Effector memory CD4-positive, alpha-beta T cell (primary cell): ENCODE results near the gene ARHGEF11.

Source experiments
- DNase-seq, 3 donors: peaks; one replicate each; pipeline ENCODE4 v3.0.0-alpha.2; 2020
- H3K27ac ChIP-seq: 2 replicates; pipeline ENCODE4 v1.7.0; 2013; ENCODE audit warnings: mild to moderate bottlenecking, low read length, moderate library complexity; ENCODE audit not compliant: insufficient read depth, poor library complexity, severe bottlenecking
- H3K27me3 ChIP-seq: replicated peaks from 2 replicates; pipeline ENCODE4 v1.7.0; 2013; ENCODE audit warnings: mild to moderate bottlenecking, low read length; ENCODE audit not compliant: insufficient read depth, control insufficient read depth, poor library complexity, severe bottlenecking
- H3K36me3 ChIP-seq: 2 replicates; pipeline ENCODE4 v1.7.0; 2013; ENCODE audit warnings: mild to moderate bottlenecking, low read length, moderate library complexity; ENCODE audit not compliant: control insufficient read depth, insufficient read depth
- H3K4me1 ChIP-seq: 2 replicates; pipeline ENCODE4 v1.7.0; 2013; ENCODE audit warnings: low read length, mild to moderate bottlenecking; ENCODE audit not compliant: control insufficient read depth, insufficient read depth, poor library complexity, severe bottlenecking
- H3K4me3 ChIP-seq: 2 replicates; pipeline ENCODE4 v1.7.0; 2013; ENCODE audit warnings: low read length, low read depth, mild to moderate bottlenecking; ENCODE audit not compliant: insufficient read depth, poor library complexity, severe bottlenecking
- H3K9me3 ChIP-seq: 2 replicates; pipeline ENCODE4 v1.7.0; 2013; ENCODE audit warnings: mild to moderate bottlenecking, low read length, moderate library complexity; ENCODE audit not compliant: control insufficient read depth

The ARHGEF11 gene

GRCh38 chr1:156961709-156962108, 83.8 kb downstream of the ARHGEF11 start:
- Histone ChIP-seq H3K9me3 (no peaks in the 10 kb centered on the region), H3K4me1 (peaks cover 18% of the 10 kb centered on the region), H3K27ac (no peak overlapping the region), H3K4me3 (no peak overlapping the region), H3K36me3 (peaks cover 22% of the 10 kb centered on the region), H3K27me3 (no peaks in the 10 kb centered on the region)
- peak in 1 of 3 donors; percentile 17 for DNase-seq

GRCh38 chr1:156959925-156960324, 85.6 kb downstream of the ARHGEF11 start:
- peaks cover 18% of the 10 kb centered on the region for H3K4me1 ChIP-seq
- H3K4me3 ChIP-seq: no peak overlapping the region
- H3K36me3 ChIP-seq: peaks cover 39% of the 10 kb centered on the region
- no peaks in the 10 kb centered on the region for H3K27me3 ChIP-seq
- H3K9me3 ChIP-seq: no peaks in the 10 kb centered on the region
- DNase-seq: no peak
- H3K27ac ChIP-seq: no peak overlapping the region

DNA sequence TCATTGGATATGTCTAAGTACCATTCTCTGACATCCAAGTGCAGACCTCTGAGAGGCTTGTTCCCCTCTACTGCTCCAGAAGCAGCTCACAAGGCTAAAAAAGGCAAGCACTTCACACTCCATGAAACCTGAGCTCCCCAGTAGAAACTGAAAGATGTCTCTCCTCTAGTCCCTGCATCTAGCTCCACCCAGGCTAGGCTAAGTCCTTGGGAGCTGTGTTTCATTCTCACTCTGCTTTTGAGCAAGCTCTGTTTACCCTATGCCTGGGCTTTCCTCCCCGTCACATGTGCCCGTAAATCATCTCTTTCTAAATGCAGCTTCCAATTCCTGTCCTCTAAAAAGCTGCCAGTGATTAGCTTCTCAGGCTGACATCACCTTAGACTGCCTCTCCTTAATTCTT, 86.1 kb downstream of the ARHGEF11 start:
- H3K36me3 ChIP-seq: peaks cover 40% of the 10 kb centered on the region
- H3K9me3 ChIP-seq: no peaks in the 10 kb centered on the region
- no peak overlapping the region for H3K4me3 ChIP-seq
- H3K27ac ChIP-seq: no peak overlapping the region
- H3K4me1 ChIP-seq: peaks cover 15% of the 10 kb centered on the region
- no peaks in the 10 kb centered on the region for H3K27me3 ChIP-seq
- DNase-seq: no peak

DNA sequence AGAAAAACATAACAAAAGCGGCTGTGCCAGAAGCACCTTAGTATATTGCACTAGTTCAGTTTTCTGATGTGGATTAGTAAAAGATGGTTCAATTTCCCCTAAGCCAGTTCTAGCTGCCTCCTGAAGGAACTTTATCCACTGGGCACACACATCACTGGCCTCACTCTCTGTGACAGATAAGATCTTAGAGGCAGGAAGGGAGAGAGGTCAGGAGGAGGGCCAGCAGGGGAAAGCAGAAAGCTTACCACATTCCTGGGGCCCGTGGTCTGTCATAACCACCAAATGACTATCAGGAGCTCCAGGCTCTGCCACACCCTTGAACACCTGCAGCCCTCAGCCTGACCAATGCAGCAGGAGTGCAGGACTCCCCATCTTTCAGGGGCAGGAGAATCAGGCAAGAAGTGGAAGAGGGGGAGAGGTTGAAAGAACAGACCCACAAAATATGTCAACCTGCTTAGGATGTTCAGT, 87.3 kb downstream of the ARHGEF11 start:
- no peaks in the 10 kb centered on the region for H3K27me3 ChIP-seq
- DNase-seq: no peak

GRCh38 chr1:156957634-156958033, 87.9 kb downstream of the ARHGEF11 start:
- H3K36me3 ChIP-seq: peaks cover 40% of the 10 kb centered on the region
- no peaks in the 10 kb centered on the region for H3K27me3 ChIP-seq
- DNase-seq: no peak
- no peaks in the 10 kb centered on the region for H3K4me1 ChIP-seq
- H3K27ac ChIP-seq: no peak overlapping the region
- H3K9me3 ChIP-seq: no peaks in the 10 kb centered on the region
- H3K4me3 ChIP-seq: no peak overlapping the region

More for the DNA sequence above, 87.3 kb downstream of the ARHGEF11 start:
- Histone ChIP-seq H3K4me3 (no peak overlapping the region), H3K36me3 (peaks cover 40% of the 10 kb centered on the region), H3K4me1 (peaks cover 6% of the 10 kb centered on the region), H3K27ac (no peak overlapping the region), H3K9me3 (no peaks in the 10 kb centered on the region)

DNA sequence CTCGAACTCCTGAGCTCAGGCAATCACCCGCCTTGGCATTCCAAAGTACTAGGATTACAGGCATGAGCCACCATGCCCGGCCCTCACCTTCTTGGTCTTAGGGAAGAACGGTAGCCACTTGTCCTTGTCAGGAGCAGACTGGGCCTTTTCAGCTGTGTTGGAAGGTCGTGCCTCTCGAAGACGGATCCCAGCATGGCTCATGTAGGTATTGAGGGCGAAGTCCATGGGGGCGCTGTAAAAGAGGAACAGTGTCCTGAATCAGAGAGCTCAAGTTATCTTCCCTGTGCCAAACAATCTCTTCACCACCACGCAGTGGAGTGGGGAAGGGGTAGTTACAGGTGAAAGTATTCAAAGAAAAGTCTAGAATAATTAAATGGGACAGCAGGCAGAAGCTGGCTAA, 89.2 kb downstream of the ARHGEF11 start:
- H3K27ac ChIP-seq: no peak overlapping the region
- peaks cover 47% of the 10 kb centered on the region for H3K36me3 ChIP-seq
- no peak for DNase-seq
- no peaks in the 10 kb centered on the region for H3K9me3 ChIP-seq
- no peak overlapping the region for H3K4me3 ChIP-seq
- H3K27me3 ChIP-seq: no peaks in the 10 kb centered on the region
- H3K4me1 ChIP-seq: no peaks in the 10 kb centered on the region

GRCh38 chr1:156953571-156953970, 92.0 kb downstream of the ARHGEF11 start:
- no peaks in the 10 kb centered on the region for H3K9me3 ChIP-seq
- no peak for DNase-seq
- no peaks in the 10 kb centered on the region for H3K27me3 ChIP-seq
- no peak overlapping the region for H3K27ac ChIP-seq
- H3K4me3 ChIP-seq: no peak overlapping the region
- H3K4me1 ChIP-seq: no peaks in the 10 kb centered on the region
- H3K36me3 ChIP-seq: peaks cover 60% of the 10 kb centered on the region

GRCh38 chr1:156951371-156951770, 94.2 kb downstream of the ARHGEF11 start:
- Histone ChIP-seq H3K36me3 (peaks cover 65% of the 10 kb centered on the region), H3K27me3 (no peaks in the 10 kb centered on the region), H3K27ac (no peak overlapping the region), H3K9me3 (no peaks in the 10 kb centered on the region), H3K4me3 (no peak overlapping the region), H3K4me1 (no peaks in the 10 kb centered on the region)
- no peak for DNase-seq

GRCh38 chr1:156949127-156949526, 96.4 kb downstream of the ARHGEF11 start:
- Histone ChIP-seq H3K9me3 (no peaks in the 10 kb centered on the region), H3K4me1 (no peaks in the 10 kb centered on the region), H3K27me3 (no peaks in the 10 kb centered on the region), H3K27ac (no peak overlapping the region), H3K4me3 (no peak overlapping the region), H3K36me3 (peaks cover 69% of the 10 kb centered on the region)
- DNase-seq: no peak

- Histone ChIP-seq H3K27ac (no peak overlapping the region), H3K9me3 (no peaks in the 10 kb centered on the region), H3K4me3 (no peak overlapping the region), H3K27me3 (no peaks in the 10 kb centered on the region), H3K36me3 (peaks cover 73% of the 10 kb centered on the region), H3K4me1 (no peaks in the 10 kb centered on the region)
- DNase-seq: no peak
Observed at GRCh38 chr1:156948708-156949107, 96.8 kb downstream of the ARHGEF11 start.
